Measurements from ENCODE around the gene PHLDB1. TPM values are rescaled to one million over a fixed set of nuclear protein-coding genes. Genes with fewer than 3 reads are reported as not detected.

PHLDB1 gene
- total RNA-seq, 1 donor from 2014 or later = 71.8 TPM

- DNase-seq = no peak
- Histone ChIP-seq H3K4me3 (no peak overlapping the region), H3K27me3 (ENCODE audit: low read depth) (no peaks in the 10 kb centered on the region), H3K27ac (peak overlapping the region; percentile 57), H3K9me3 (no peaks in the 10 kb centered on the region), H3K4me1 (peaks cover 14% of the 10 kb centered on the region), H3K36me3 (peaks cover 37% of the 10 kb centered on the region)
- intact Hi-C loops (cut with DNase I) = no loop called here
- TF ChIP-seq, protein P1, sequence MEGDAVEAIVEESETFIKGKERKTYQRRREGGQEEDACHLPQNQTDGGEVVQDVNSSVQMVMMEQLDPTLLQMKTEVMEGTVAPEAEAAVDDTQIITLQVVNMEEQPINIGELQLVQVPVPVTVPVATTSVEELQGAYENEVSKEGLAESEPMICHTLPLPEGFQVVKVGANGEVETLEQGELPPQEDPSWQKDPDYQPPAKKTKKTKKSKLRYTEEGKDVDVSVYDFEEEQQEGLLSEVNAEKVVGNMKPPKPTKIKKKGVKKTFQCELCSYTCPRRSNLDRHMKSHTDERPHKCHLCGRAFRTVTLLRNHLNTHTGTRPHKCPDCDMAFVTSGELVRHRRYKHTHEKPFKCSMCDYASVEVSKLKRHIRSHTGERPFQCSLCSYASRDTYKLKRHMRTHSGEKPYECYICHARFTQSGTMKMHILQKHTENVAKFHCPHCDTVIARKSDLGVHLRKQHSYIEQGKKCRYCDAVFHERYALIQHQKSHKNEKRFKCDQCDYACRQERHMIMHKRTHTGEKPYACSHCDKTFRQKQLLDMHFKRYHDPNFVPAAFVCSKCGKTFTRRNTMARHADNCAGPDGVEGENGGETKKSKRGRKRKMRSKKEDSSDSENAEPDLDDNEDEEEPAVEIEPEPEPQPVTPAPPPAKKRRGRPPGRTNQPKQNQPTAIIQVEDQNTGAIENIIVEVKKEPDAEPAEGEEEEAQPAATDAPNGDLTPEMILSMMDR (IDR thresholded peaks at IDR 0.05) = no peak
- peak; percentile 1 to 35 for ATAC-seq
These were observed 51.3 kb downstream of the PHLDB1 start for GRCh38 chr11:118658429-118659313.

GRCh38 chr11:118659314-118659952, 52.0 kb downstream of the PHLDB1 start:
- Histone ChIP-seq H3K9me3 (no peaks in the 10 kb centered on the region), H3K4me3 (no peak overlapping the region), H3K27ac (peak overlapping the region; percentile 57), H3K4me1 (peaks cover 14% of the 10 kb centered on the region), H3K36me3 (peaks cover 30% of the 10 kb centered on the region), H3K27me3 (ENCODE audit: low read depth) (no peaks in the 10 kb centered on the region)
- DNase-seq (peak; percentile 91), ATAC-seq (peak; percentile 91 to 94)
- TF ChIP-seq, protein P1 (IDR thresholded peaks at IDR 0.05) = peak; percentile 96
- intact Hi-C loops (cut with DNase I) = no loop called here

- TF ChIP-seq, protein P1 (IDR thresholded peaks at IDR 0.05) = no peak
- ATAC-seq = no peak
- H3K9me3 ChIP-seq = no peaks in the 10 kb centered on the region
- peak overlapping the region; percentile 41 for H3K27ac ChIP-seq
- no peaks in the 10 kb centered on the region for H3K27me3 ChIP-seq (ENCODE audit: low read depth)
- DNase-seq = no peak
- peaks cover 14% of the 10 kb centered on the region for H3K4me1 ChIP-seq
- no peak overlapping the region for H3K4me3 ChIP-seq
- peaks cover 23% of the 10 kb centered on the region for H3K36me3 ChIP-seq
- intact Hi-C loops (cut with DNase I) = no loop called here
These were observed 52.7 kb downstream of the PHLDB1 start for GRCh38 chr11:118659953-118660680.

- ATAC-seq = no peak
- Histone ChIP-seq H3K36me3 (peaks cover 16% of the 10 kb centered on the region), H3K9me3 (no peaks in the 10 kb centered on the region), H3K27me3 (ENCODE audit: low read depth) (no peaks in the 10 kb centered on the region), H3K4me3 (no peak overlapping the region), H3K4me1 (peaks cover 14% of the 10 kb centered on the region), H3K27ac (no peak overlapping the region)
- intact Hi-C loops (cut with DNase I) = no loop called here
- TF ChIP-seq, protein P1 (IDR thresholded peaks at IDR 0.05) = no peak
- no peak for DNase-seq
These were observed 53.4 kb downstream of the PHLDB1 start for GRCh38 chr11:118660681-118661424.

All from lower lobe of right lung (tissue), 2 donors.